Hepatocyte (in vitro differentiated cells): ENCODE data around the gene CASR. TPM values are rescaled to one million over a fixed set of nuclear protein-coding genes. Genes with fewer than 3 reads are reported as not detected.
"Not testable (repeated sequence)": the region's sequence is repeated elsewhere in the genome, so short reads cannot be mapped to it uniquely, and the experiment has no call there.

Experiments
- DNase-seq: peaks from one replicate; pipeline ENCODE4 v3.0.0-alpha.2; 2016; ENCODE audit warnings: low spot score
- H2AFZ ChIP-seq: fragments of 200-600 bp; sonication (generic); 2 replicates; pipeline ENCODE4 v1.6.0; 2016; ENCODE audit warnings: antibody characterized with exemption, mild to moderate bottlenecking
- H3K27ac ChIP-seq: fragments of 200-600 bp; sonication (generic); 2 replicates; pipeline ENCODE4 v1.5.1; 2016; ENCODE audit warnings: mild to moderate bottlenecking
- H3K27me3 ChIP-seq: fragments of 200-600 bp; sonication (generic); 2 replicates; pipeline ENCODE4 v1.6.1; 2016
- H3K36me3 ChIP-seq: fragments of 200-600 bp; sonication (generic); replicated peaks from 2 replicates; pipeline ENCODE4 v1.5.1; 2016; ENCODE audit warnings: low read depth; ENCODE audit not compliant: insufficient read depth
- H3K4me1 ChIP-seq: fragments of 200-600 bp; sonication (generic); 2 replicates; pipeline ENCODE4 v1.5.1; 2016; ENCODE audit warnings: mild to moderate bottlenecking, moderate library complexity; ENCODE audit not compliant: insufficient read depth
- H3K4me2 ChIP-seq: fragments of 200-600 bp; sonication (generic); 2 replicates; pipeline ENCODE4 v1.6.0; 2016
- H3K4me3 ChIP-seq: fragments of 200-600 bp; sonication (generic); 2 replicates; pipeline ENCODE4 v1.5.1; 2016; ENCODE audit warnings: mild to moderate bottlenecking
- H3K79me2 ChIP-seq: fragments of 200-600 bp; sonication (generic); 2 replicates; pipeline ENCODE4 v1.6.0; 2017; ENCODE audit warnings: mild to moderate bottlenecking
- H3K9me2 ChIP-seq: fragments of 200-600 bp; sonication (generic); replicated peaks from 2 replicates; pipeline ENCODE4 v1.6.0; 2017; ENCODE audit warnings: mild to moderate bottlenecking; ENCODE audit not compliant: insufficient read depth
- H3K9me3 ChIP-seq: fragments of 200-600 bp; sonication (generic); 2 replicates; pipeline ENCODE4 v1.5.1; 2016; ENCODE audit warnings: low read depth, mild to moderate bottlenecking
- H4K20me1 ChIP-seq: fragments of 200-600 bp; sonication (generic); 2 replicates; pipeline ENCODE4 v1.6.0; 2016; ENCODE audit warnings: mild to moderate bottlenecking; ENCODE audit not compliant: insufficient read depth, poor library complexity, severe bottlenecking
- CTCF ChIP-seq: fragments of 200-600 bp; sonication (generic); IDR thresholded peaks from 2 replicates; pipeline ENCODE4 v1.5.1; 2016; ENCODE audit warnings: antibody characterized with exemption, mild to moderate bottlenecking; ENCODE audit not compliant: poor library complexity
- EZH2 ChIP-seq: fragments of 200-600 bp; sonication (generic); IDR thresholded peaks from 2 replicates; pipeline ENCODE4 v1.6.1; 2016; ENCODE audit warnings: antibody characterized with exemption, mild to moderate bottlenecking, borderline replicate concordance
- EZH2phosphoT487 ChIP-seq: fragments of 200-600 bp; sonication (generic); IDR thresholded peaks from one replicate; pipeline ENCODE4 v1.6.1; 2018; ENCODE audit warnings: antibody characterized with exemption, mild to moderate bottlenecking, low read depth, moderate library complexity; ENCODE audit not compliant: unreplicated experiment, severe bottlenecking
- WGBS: methylation state at CpG from one replicate; pipeline ENCODE4 v1.1.6; 2016; ENCODE audit warnings: low lambda C conversion rate; ENCODE audit errors: missing lambda C conversion rate; 5-methylcytosine and 5-hydroxymethylcytosine counted together
- polyA plus RNA-seq: library from polyadenylated mRNA; unstranded; fragments of >200 nt; fragmentation: Nextera tagmentation; extraction: Ambion mirVana; gene quantifications from 2 replicates; pipeline ENCODE4 v1.2.1, GENCODE V29; 2016
- total RNA-seq: library from RNA; depleted of rRNA; stranded (reverse); fragments of >200 nt; gene quantifications from 2 replicates; pipeline ENCODE4 v1.2.3, GENCODE V29; 2014

The CASR gene
- total and polyA plus RNA-seq, 2 experiments from 2014 or later = 0.18 to 0.37 TPM

GRCh38 chr3:122198966-122199365 is 15.5 kb downstream of the CASR start:
- no peak overlapping the region for H3K4me2 ChIP-seq
- no peaks in the 10 kb centered on the region for H3K36me3 ChIP-seq
- H4K20me1 ChIP-seq = no peaks in the 10 kb centered on the region
- no peaks in the 10 kb centered on the region for H3K27me3 ChIP-seq
- TF ChIP-seq EZH2 (no peak), CTCF (no peak), EZH2phosphoT487 (no peak)
- no peaks in the 10 kb centered on the region for H3K9me2 ChIP-seq
- no peak overlapping the region for H3K4me3 ChIP-seq
- DNase-seq = no peak
- H3K79me2 ChIP-seq = no peaks in the 10 kb centered on the region
- H3K9me3 ChIP-seq = no peaks in the 10 kb centered on the region
- no peak overlapping the region for H3K27ac ChIP-seq
- no peaks in the 10 kb centered on the region for H3K4me1 ChIP-seq
- no peak overlapping the region for H2AFZ ChIP-seq
- 81% methylated on average over 2 of the region's 2 CpGs for WGBS

DNA sequence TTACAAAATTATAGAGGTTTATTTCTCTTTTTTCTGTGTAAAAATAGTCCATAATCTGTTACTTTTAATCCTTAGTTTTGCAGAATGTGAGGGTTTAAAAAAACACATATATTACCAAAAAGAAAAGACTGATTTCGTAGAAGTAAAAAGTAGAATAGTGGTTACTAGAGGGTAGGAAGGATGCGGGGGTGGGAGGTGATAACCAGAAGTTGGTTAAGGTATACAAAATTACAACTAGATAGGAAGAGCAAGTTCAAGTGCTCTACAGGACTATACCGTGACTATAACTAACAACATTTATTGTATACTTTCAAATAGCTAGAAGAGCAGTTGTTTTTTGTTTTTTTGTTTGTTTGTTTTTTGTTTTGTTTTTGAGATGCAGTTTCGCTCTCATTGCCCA is 16.1 kb downstream of the CASR start:
- Histone ChIP-seq H3K4me2 (no peak overlapping the region), H3K79me2 (no peaks in the 10 kb centered on the region), H3K4me1 (no peaks in the 10 kb centered on the region), H2AFZ (no peak overlapping the region), H3K27ac (no peak overlapping the region), H3K9me2 (no peaks in the 10 kb centered on the region), H3K9me3 (no peaks in the 10 kb centered on the region), H3K4me3 (no peak overlapping the region), H3K36me3 (no peaks in the 10 kb centered on the region), H3K27me3 (no peaks in the 10 kb centered on the region), H4K20me1 (no peaks in the 10 kb centered on the region)
- no peak for DNase-seq
- TF ChIP-seq CTCF = no peak
- no peak for TF ChIP-seq EZH2phosphoT487
- no peak for TF ChIP-seq EZH2
- 90% methylated on average over 4 of the region's 4 CpGs for WGBS

DNA sequence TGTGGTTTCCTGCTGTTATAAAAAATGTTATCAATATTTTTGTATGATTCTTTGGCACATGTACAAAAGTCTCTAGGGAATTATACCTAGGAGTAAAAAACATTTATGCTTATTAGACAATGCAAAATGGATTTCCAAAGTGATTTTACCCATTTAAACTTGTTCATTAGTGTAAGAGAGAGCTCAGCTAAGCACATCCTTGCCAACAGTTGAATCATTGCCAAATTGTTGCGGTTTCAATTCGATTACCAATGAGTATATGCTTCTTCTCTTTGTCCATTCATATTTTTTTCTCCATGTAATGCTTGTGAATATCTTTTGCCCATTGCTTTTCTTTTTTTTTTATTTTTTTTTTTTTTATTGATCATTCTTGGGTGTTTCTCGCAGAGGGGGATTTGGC is 17.2 kb downstream of the CASR start:
- Histone ChIP-seq H4K20me1 (no peaks in the 10 kb centered on the region), H3K27me3 (no peaks in the 10 kb centered on the region), H3K36me3 (no peaks in the 10 kb centered on the region), H3K4me2 (no peak overlapping the region), H3K27ac (no peak overlapping the region), H2AFZ (no peak overlapping the region), H3K9me3 (no peaks in the 10 kb centered on the region), H3K9me2 (no peaks in the 10 kb centered on the region), H3K4me1 (no peaks in the 10 kb centered on the region), H3K4me3 (no peak overlapping the region), H3K79me2 (no peaks in the 10 kb centered on the region)
- no peak for DNase-seq
- 67% methylated on average over 2 of the region's 3 CpGs for WGBS
- TF ChIP-seq CTCF (no peak), EZH2phosphoT487 (no peak), EZH2 (no peak)

GRCh38 chr3:122201476-122201875 is 18.0 kb downstream of the CASR start:
- not testable (repeated sequence) for H3K27me3 ChIP-seq, H3K9me3 ChIP-seq, H3K4me2 ChIP-seq, DNase-seq, H2AFZ ChIP-seq, H4K20me1 ChIP-seq, H3K36me3 ChIP-seq, H3K4me1 ChIP-seq, H3K9me2 ChIP-seq, H3K4me3 ChIP-seq, H3K79me2 ChIP-seq, H3K27ac ChIP-seq
- WGBS = 87% methylated on average over 8 of the region's 25 CpGs
